Endothelial cell (in vitro differentiated cells): ENCODE results near the gene CTSC. TPM values are rescaled to one million over a fixed set of nuclear protein-coding genes. Genes with fewer than 3 reads are reported as not detected.

ENCODE experiments used
- DNase-seq: peaks from one replicate; pipeline ENCODE4 v3.0.0; 2021; ENCODE audit warnings: low spot score
- H3K27ac Mint-ChIP-seq: one replicate; pipeline ENCODE4 v1.8.0; 2021; ENCODE audit warnings: mixed read lengths, inconsistent platforms; ENCODE audit not compliant: unreplicated experiment
- H3K27me3 Mint-ChIP-seq: one replicate; pipeline ENCODE4 v1.8.0; 2021; ENCODE audit warnings: mild to moderate bottlenecking, moderate library complexity, mixed read lengths, inconsistent platforms; ENCODE audit not compliant: unreplicated experiment
- H3K36me3 Mint-ChIP-seq: one replicate; pipeline ENCODE4 v1.8.0; 2021; ENCODE audit warnings: mild to moderate bottlenecking, low read depth, mixed read lengths, inconsistent platforms; ENCODE audit not compliant: unreplicated experiment
- H3K4me1 Mint-ChIP-seq: one replicate; pipeline ENCODE4 v1.8.0; 2021; ENCODE audit warnings: mild to moderate bottlenecking, mixed read lengths, inconsistent platforms; ENCODE audit not compliant: unreplicated experiment
- H3K4me3 Mint-ChIP-seq: one replicate; pipeline ENCODE4 v1.8.0; 2021; ENCODE audit warnings: mild to moderate bottlenecking, mixed read lengths, inconsistent platforms; ENCODE audit not compliant: unreplicated experiment
- H3K9me3 Mint-ChIP-seq: one replicate; pipeline ENCODE4 v1.8.0; 2021; ENCODE audit warnings: mixed read lengths, inconsistent platforms; ENCODE audit not compliant: unreplicated experiment
- total RNA-seq: library from RNA; stranded (reverse); fragmentation: NEBNext Ultra II Directional; extraction: Animal tissue kit (Norgen Biotek cat#: 25700); gene quantifications from one replicate; pipeline ENCODE4 v1.2.1, GENCODE V29; 2021; ENCODE audit not compliant: unreplicated experiment
- TF ChIP-seq, protein P1 (sequence below): fragments of 200-600 bp; sonication (generic); IDR thresholded peaks from one replicate; pipeline ENCODE4 v1.5.0; 2021; ENCODE audit warnings: antibody characterized with exemption; ENCODE audit not compliant: unreplicated experiment

The CTSC gene
- total RNA-seq, 1 donor from 2014 or later: 162 TPM

DNA sequence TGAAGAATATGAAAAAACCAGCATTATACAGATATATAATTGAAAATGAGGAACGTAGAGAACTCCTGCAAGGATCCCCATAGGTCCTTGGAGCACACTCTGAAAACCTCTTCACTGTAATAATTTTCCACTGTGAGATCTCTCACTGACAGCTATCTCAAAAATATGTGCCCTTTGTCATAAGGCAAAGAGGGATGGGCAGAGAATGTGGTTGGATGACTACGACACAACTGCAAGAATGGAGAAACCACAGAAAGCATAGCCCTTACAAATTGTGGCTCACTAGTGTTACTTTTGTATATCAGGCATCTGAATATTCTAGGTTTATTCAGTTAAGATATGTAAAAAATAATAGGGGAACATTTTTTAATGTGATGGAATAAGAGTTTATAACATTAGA is 7.9 kb upstream of the CTSC start:
- TF ChIP-seq, protein P1, sequence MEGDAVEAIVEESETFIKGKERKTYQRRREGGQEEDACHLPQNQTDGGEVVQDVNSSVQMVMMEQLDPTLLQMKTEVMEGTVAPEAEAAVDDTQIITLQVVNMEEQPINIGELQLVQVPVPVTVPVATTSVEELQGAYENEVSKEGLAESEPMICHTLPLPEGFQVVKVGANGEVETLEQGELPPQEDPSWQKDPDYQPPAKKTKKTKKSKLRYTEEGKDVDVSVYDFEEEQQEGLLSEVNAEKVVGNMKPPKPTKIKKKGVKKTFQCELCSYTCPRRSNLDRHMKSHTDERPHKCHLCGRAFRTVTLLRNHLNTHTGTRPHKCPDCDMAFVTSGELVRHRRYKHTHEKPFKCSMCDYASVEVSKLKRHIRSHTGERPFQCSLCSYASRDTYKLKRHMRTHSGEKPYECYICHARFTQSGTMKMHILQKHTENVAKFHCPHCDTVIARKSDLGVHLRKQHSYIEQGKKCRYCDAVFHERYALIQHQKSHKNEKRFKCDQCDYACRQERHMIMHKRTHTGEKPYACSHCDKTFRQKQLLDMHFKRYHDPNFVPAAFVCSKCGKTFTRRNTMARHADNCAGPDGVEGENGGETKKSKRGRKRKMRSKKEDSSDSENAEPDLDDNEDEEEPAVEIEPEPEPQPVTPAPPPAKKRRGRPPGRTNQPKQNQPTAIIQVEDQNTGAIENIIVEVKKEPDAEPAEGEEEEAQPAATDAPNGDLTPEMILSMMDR: no peak
- no peaks in the 10 kb centered on the region for H3K36me3 Mint-ChIP-seq
- H3K4me3 Mint-ChIP-seq: no peak overlapping the region
- no peak for DNase-seq
- H3K4me1 Mint-ChIP-seq: no peaks in the 10 kb centered on the region
- no peaks in the 10 kb centered on the region for H3K9me3 Mint-ChIP-seq
- no peak overlapping the region for H3K27ac Mint-ChIP-seq
- H3K27me3 Mint-ChIP-seq: peaks cover 2% of the 10 kb centered on the region

DNA sequence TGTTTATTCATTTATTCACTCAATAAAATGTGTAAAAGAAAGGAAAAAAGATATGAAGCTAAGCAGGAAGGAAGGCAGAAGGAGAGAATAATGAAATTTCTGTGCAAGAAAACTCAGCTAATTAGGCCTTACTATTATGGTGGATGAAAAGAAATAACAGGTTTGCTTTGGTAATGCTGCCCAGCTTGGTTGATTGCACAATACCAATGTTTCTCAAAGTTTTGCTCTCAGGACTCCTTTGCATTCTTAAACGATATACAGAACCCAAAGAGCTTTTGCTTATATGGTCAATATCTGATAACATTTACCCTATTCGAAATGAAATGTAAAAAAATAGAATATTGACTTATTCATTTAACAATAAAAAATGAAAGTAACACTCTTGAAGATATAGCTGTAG is 7.3 kb upstream of the CTSC start:
- Mint-ChIP-seq H3K4me3 (no peak overlapping the region), H3K9me3 (no peaks in the 10 kb centered on the region), H3K27ac (no peak overlapping the region), H3K36me3 (no peaks in the 10 kb centered on the region), H3K27me3 (peaks cover 2% of the 10 kb centered on the region), H3K4me1 (no peaks in the 10 kb centered on the region)
- no peak for DNase-seq
- TF ChIP-seq, protein P1: no peak

DNA sequence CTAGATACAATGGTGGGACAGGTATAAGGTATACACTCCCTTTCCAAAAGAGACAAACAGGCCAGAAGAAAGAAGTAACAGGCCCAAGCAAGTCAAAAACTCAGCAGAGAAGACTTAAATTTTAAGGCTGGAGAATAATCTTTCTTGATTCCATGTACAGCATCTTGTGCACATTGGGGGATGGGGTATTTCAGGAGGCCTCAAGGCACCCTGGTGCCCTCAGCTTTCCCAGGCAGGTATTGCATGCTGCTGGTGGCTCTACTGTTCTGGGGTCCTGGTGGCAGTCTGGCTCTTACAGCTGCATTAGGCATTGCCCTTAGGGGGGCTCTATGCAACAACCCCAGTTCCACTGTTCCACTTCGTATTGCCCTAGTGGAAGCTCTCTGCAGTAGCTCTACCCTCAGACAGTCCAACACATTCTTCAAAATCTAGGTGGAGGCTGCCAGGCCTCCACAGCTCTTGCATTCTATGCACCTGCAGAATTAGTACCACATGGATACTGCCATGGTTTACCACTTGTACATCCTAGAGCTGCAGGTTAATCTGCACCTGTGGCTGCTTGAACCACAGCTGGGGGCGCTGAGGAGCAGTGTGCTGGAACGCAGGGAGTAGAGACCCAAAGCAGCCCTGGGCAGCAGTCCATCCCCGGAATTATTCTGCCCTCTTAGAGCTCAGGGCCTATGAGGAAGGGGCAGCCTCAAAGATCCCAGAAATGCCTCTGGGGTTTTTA is 4.2 kb upstream of the CTSC start:
- H3K4me1 Mint-ChIP-seq: peaks cover 15% of the 10 kb centered on the region
- H3K36me3 Mint-ChIP-seq: peaks cover 5% of the 10 kb centered on the region
- no peak for DNase-seq
- H3K9me3 Mint-ChIP-seq: no peaks in the 10 kb centered on the region
- no peaks in the 10 kb centered on the region for H3K27me3 Mint-ChIP-seq
- H3K4me3 Mint-ChIP-seq: no peak overlapping the region
- H3K27ac Mint-ChIP-seq: no peak overlapping the region
- TF ChIP-seq, protein P1: no peak

DNA sequence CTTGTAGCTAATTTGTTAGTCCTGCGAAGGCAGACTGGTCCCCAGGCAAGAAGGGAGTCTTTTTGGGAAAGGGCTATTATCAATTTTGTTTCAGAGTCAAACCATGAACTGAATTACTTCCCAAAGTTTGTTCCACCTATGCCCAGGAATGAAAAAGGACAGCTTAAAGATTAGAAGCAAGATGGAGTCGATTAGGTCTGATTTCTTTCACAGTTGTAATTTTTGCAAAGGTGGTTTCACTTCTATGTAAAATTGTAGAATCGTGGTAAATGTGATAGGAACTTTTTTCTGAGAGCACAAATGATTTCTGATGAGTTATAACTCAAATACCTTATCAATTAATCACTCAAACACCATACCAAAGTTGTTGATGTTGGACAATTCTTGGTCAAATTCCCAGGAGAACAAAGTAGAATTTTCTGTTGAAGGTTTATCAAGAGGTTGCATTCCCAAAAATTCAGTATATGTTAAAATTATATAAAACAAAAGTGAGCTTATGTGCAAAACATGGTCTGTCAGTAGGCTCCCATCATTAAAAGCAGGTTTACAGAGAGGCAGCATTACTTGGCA is 2.9 kb upstream of the CTSC start:
- Mint-ChIP-seq H3K36me3 (peaks cover 5% of the 10 kb centered on the region), H3K4me1 (peaks cover 17% of the 10 kb centered on the region), H3K9me3 (no peaks in the 10 kb centered on the region), H3K27ac (no peak overlapping the region), H3K27me3 (no peaks in the 10 kb centered on the region), H3K4me3 (no peak overlapping the region)
- TF ChIP-seq, protein P1: no peak
- no peak for DNase-seq

DNA sequence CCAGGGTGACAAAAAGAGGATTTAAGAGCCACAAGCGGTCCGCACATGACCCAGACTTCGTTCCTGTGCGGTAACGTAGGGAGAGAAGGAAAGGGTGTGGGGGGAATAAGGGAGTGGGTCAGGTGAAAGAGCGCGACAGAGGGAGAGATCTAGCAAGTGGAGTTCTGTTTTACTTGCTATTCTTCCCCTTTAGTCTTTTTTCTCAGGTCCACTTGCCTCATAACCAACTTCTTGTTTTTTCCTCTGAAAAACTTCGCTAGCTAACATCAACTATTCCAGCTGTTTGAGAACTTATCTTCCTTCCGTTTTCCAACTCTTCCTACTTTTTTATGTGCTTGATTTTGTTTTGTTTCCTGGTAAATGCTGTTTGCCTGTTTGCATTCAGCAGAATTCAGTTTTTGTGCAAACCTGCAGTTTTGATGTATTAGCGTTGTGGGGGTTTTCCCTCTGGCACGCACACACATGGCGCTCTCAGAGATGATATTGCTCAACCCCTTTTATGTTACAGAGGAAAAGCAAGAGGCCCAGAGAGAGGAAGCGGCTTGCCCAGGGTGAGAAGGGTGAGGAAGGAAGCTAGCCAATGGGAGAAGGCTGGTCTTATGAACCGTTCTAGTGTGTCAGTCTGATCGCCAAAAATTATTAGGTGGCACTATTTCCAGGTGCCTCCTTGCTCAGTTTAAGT is 592 bp upstream of the CTSC start:
- Mint-ChIP-seq H3K4me1 (peaks cover 20% of the 10 kb centered on the region), H3K27ac (peak overlapping the region; percentile 75), H3K36me3 (peaks cover 10% of the 10 kb centered on the region), H3K4me3 (peak overlapping the region; percentile 99), H3K27me3 (no peaks in the 10 kb centered on the region), H3K9me3 (no peaks in the 10 kb centered on the region)
- DNase-seq: no peak
- TF ChIP-seq, protein P1: no peak
